Body of pancreas (tissue), 4 donors: Measurements from ENCODE around the gene HSP90AB1. TPM values are rescaled to one million over a fixed set of nuclear protein-coding genes. Genes with fewer than 3 reads are reported as not detected.

ENCODE experiments used
- ATAC-seq: fragments of 150-250 bp; one replicate; pipeline ENCODE4 v1.9.1; 2016
- DNase-seq, 4 donors: peaks; one replicate each; pipeline ENCODE4 v3.0.0-alpha.2; 2019
- H3K27ac ChIP-seq, 4 donors: fragments of 200-600 bp; sonication (generic); 1 replicate in 3 of 4; 2 replicates in 1 of 4; pipeline versions ENCODE4 v1.5.1 to v1.6.1; 2016 to 2019; ENCODE audit warnings: mild to moderate bottlenecking in 1 of 4, mixed read lengths in 1 of 4, moderate library complexity in 1 of 4
- H3K27me3 ChIP-seq, 2 donors: fragments of 200-600 bp; sonication (generic); one replicate each; pipeline ENCODE4 v1.6.0; 2016; ENCODE audit warnings: mild to moderate bottlenecking in 1 of 2
- H3K36me3 ChIP-seq, 2 donors: fragments of 200-600 bp; sonication (generic); replicated peaks in 1 of 2; 2 replicates each; pipeline ENCODE4 v1.5.1; 2016; ENCODE audit warnings: low read depth in 2 of 2; ENCODE audit not compliant: insufficient read depth in 1 of 2
- H3K4me1 ChIP-seq: fragments of 200-600 bp; sonication (generic); one replicate; pipeline ENCODE4 v1.6.0; 2016
- H3K4me3 ChIP-seq, 2 donors: fragments of 200-600 bp; sonication (generic); 1 replicate in 1 of 2; 2 replicates in 1 of 2; pipeline ENCODE4 v1.5.1; 2016 to 2019
- H3K9me3 ChIP-seq, 3 donors: fragments of 200-600 bp; sonication (generic); 1 replicate in 2 of 3; 2 replicates in 1 of 3; pipeline ENCODE4 v1.5.1; 2016
- CTCF ChIP-seq, 7 experiments: fragments of 450-650 bp in 4 of 7; fragments of 200-600 bp in 3 of 7; sonication (generic) in 3 of 7; IDR thresholded peaks; one replicate each; pipeline ENCODE4 v1.5.1; 2016 to 2019; ENCODE audit warnings: antibody characterized with exemption in 7 of 7
- POLR2A ChIP-seq, 3 donors: fragments of 450-650 bp; IDR thresholded peaks; one replicate each; pipeline ENCODE4 v1.6.1; 2016; ENCODE audit warnings: antibody characterized with exemption in 3 of 3, mild to moderate bottlenecking in 2 of 3
- WGBS, 2 donors: methylation state at CpG; one replicate each; pipeline ENCODE4 v1.1.5; 2017; 5-methylcytosine and 5-hydroxymethylcytosine counted together
- intact Hi-C: fragments of 100-400 bp; cut with DNase I; formaldehyde crosslinking; loops from one replicate; pipeline ENCODE4 v1.15.1; 2023
- total RNA-seq, 2 donors: library from RNA; depleted of rRNA; stranded (reverse); fragments of >200 nt; gene quantifications; one replicate each; pipeline ENCODE4 v1.1.0, GENCODE V29; 2016

Gene HSP90AB1
- 100 to 1,000 TPM; 269 to 441 TPM for total RNA-seq

GRCh38 chr6:44246663-44247337 lies at the start of gene HSP90AB1:
HSP90AB1 (plus strand) TSS chr6:44247101; CDS start chr6:44248630, 1,529 bp downstream.
- H3K36me3 ChIP-seq, result peaks cover 22 to 26% of the 10 kb centered on the region in 2 donors
- peaks cover 48% of the 10 kb centered on the region for H3K4me1 ChIP-seq
- ATAC-seq (peak; percentile 86), DNase-seq (peak; percentile 97 to 99 (median 98))
- no peaks in the 10 kb centered on the region for H3K9me3 ChIP-seq
- intact Hi-C loops, result no loop called here
- peak within 1 kb of the TSS; percentile 91 to 100 for H3K4me3 ChIP-seq
- H3K27ac ChIP-seq, result peak within 1 kb of the TSS; percentile 98 to 99 (median 99)
- 0% methylated on average over 15 to 34 of the region's 34 CpGs for WGBS, 2 donors
- TF ChIP-seq CTCF (IDR thresholded peaks at IDR 0.05), result peak in 1 of 7 experiments; percentile 18
- TF ChIP-seq POLR2A (IDR thresholded peaks at IDR 0.05), result peak; percentile 98 to 100 (median 100)
- H3K27me3 ChIP-seq, result no peaks in the 10 kb centered on the region

GRCh38 chr6:44198684-44199083 lies 48.2 kb upstream of the HSP90AB1 start:
- DNase-seq, result no peak
- H3K36me3 ChIP-seq, result no peaks in the 10 kb centered on the region
- WGBS, 2 donors, result 77 to 85% methylated on average over 3 of the region's 3 CpGs
- no peak for ATAC-seq
- H3K9me3 ChIP-seq, result no peaks in the 10 kb centered on the region
- intact Hi-C loops, result no loop called here
- no peaks in the 10 kb centered on the region for H3K27me3 ChIP-seq
- H3K4me3 ChIP-seq, result no peak overlapping the region
- TF ChIP-seq CTCF (IDR thresholded peaks at IDR 0.05) (no peak), POLR2A (IDR thresholded peaks at IDR 0.05) (no peak)
- peaks cover 22% of the 10 kb centered on the region for H3K4me1 ChIP-seq
- H3K27ac ChIP-seq, result no peak overlapping the region

- no peaks in the 10 kb centered on the region for H3K9me3 ChIP-seq
- no peak overlapping the region for H3K27ac ChIP-seq
- H3K27me3 ChIP-seq, result no peaks in the 10 kb centered on the region
- ATAC-seq, result no peak
- H3K36me3 ChIP-seq, result no peaks in the 10 kb centered on the region
- 72 to 95% methylated on average over 4 of the region's 4 CpGs for WGBS, 2 donors
- peaks cover 34% of the 10 kb centered on the region for H3K4me1 ChIP-seq
- DNase-seq, result no peak
- TF ChIP-seq POLR2A (IDR thresholded peaks at IDR 0.05) (no peak), CTCF (IDR thresholded peaks at IDR 0.05) (no peak)
- H3K4me3 ChIP-seq, result no peak overlapping the region
- intact Hi-C loops, result no loop called here
Observed at GRCh38 chr6:44199883-44200282, 47.0 kb upstream of the HSP90AB1 start.

GRCh38 chr6:44201200-44201599 lies 45.7 kb upstream of the HSP90AB1 start:
- peak; percentile 28 to 70 (median 50) for DNase-seq
- H3K27ac ChIP-seq, result peak overlapping the region in 1 of 4 donors; percentile 29
- no peaks in the 10 kb centered on the region for H3K27me3 ChIP-seq
- TF ChIP-seq POLR2A (IDR thresholded peaks at IDR 0.05), result no peak
- TF ChIP-seq CTCF (IDR thresholded peaks at IDR 0.05), result no peak
- no peaks in the 10 kb centered on the region for H3K9me3 ChIP-seq
- no peaks in the 10 kb centered on the region for H3K36me3 ChIP-seq
- no peak overlapping the region for H3K4me3 ChIP-seq
- intact Hi-C loops, result no loop called here
- H3K4me1 ChIP-seq, result peaks cover 36% of the 10 kb centered on the region
- 63 to 71% methylated on average over 1 to 3 of the region's 3 CpGs for WGBS, 2 donors
- ATAC-seq, result peak; percentile 47
